Measurements from ENCODE around the gene PDE11A.
A peak's percentile ranks its signal among the peaks of the same experiment; 100 is the strongest.

PDE11A gene

GRCh38 chr2:177735318-177735803 lies 337.2 kb downstream of the PDE11A start:
- TF ChIP-seq, protein P1, sequence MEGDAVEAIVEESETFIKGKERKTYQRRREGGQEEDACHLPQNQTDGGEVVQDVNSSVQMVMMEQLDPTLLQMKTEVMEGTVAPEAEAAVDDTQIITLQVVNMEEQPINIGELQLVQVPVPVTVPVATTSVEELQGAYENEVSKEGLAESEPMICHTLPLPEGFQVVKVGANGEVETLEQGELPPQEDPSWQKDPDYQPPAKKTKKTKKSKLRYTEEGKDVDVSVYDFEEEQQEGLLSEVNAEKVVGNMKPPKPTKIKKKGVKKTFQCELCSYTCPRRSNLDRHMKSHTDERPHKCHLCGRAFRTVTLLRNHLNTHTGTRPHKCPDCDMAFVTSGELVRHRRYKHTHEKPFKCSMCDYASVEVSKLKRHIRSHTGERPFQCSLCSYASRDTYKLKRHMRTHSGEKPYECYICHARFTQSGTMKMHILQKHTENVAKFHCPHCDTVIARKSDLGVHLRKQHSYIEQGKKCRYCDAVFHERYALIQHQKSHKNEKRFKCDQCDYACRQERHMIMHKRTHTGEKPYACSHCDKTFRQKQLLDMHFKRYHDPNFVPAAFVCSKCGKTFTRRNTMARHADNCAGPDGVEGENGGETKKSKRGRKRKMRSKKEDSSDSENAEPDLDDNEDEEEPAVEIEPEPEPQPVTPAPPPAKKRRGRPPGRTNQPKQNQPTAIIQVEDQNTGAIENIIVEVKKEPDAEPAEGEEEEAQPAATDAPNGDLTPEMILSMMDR (conservative IDR thresholded peaks at IDR 0.05; ENCODE audit: control insufficient read depth, insufficient read depth, low read depth, low read length) = peak; percentile 2

DNA sequence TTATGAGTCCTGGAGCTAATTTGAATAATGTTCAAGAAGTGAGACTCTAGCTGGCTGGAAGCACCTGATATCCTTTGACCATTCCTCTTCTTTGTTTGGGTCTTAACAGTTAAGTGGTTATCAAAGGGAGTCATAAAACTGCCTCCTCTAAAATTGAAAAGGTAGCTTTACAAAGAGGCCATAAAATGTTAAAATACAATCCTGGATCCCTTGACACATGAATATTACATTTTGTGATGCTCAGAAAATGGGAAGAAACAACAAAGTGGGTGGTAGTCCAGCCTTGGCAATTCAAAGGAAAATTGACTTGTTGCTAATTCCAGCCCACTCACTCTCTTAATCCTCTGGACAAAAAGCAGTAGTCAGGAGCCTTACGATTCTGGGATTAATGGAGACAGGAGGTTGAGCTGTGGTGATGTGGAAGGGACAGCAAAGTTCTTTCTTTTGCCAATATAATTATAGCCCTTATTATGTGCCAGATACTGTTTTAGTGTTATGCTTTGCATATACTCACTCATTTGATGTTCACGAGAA lies 339.2 kb downstream of the PDE11A start:
- TF ChIP-seq, protein P1 (conservative IDR thresholded peaks at IDR 0.05; ENCODE audit: control insufficient read depth, insufficient read depth, low read depth, low read length) = no peak
- DNase-seq (ENCODE audit: low read depth) = no peak

More at GRCh38 chr2:177735318-177735803, 337.2 kb downstream of the PDE11A start:
- no peak for DNase-seq (ENCODE audit: low read depth)
- H3K4me3 ChIP-seq (ENCODE audit: control insufficient read depth, low read depth, low read length) = no peak overlapping the region

GRCh38 chr2:177731384-177731783 lies 341.2 kb downstream of the PDE11A start:
- TF ChIP-seq, protein P1 (conservative IDR thresholded peaks at IDR 0.05; ENCODE audit: control insufficient read depth, insufficient read depth, low read depth, low read length) = no peak
- no peak for DNase-seq (ENCODE audit: low read depth)
- H3K4me3 ChIP-seq (ENCODE audit: control insufficient read depth, low read depth, low read length) = no peak overlapping the region

More for the DNA sequence above, 339.2 kb downstream of the PDE11A start:
- no peak overlapping the region for H3K4me3 ChIP-seq (ENCODE audit: control insufficient read depth, low read depth, low read length)

DNA sequence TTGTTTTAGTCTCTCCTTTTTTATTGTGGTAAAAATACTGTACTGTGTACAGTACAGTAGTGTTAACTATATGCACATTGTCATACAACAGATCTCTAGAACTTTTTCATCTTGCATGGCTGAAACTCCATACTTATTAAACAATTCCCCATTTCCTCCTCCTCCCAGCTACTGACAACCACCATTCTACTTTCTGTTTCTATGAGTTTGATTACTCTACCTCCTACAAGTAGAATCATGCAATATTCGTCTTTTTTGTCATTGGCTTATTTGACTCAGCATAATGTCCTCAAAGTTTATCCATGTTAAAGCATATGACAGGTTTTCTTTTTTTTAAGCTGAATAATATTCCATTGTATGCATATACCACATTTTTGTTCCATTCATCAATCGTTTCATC lies 341.8 kb downstream of the PDE11A start:
- no peak for DNase-seq (ENCODE audit: low read depth)
- no peak overlapping the region for H3K4me3 ChIP-seq (ENCODE audit: control insufficient read depth, low read depth, low read length)
- TF ChIP-seq, protein P1 (conservative IDR thresholded peaks at IDR 0.05; ENCODE audit: control insufficient read depth, insufficient read depth, low read depth, low read length) = no peak

GRCh38 chr2:177730363-177730762 lies 342.2 kb downstream of the PDE11A start:
- TF ChIP-seq, protein P1 (conservative IDR thresholded peaks at IDR 0.05; ENCODE audit: control insufficient read depth, insufficient read depth, low read depth, low read length) = no peak
- no peak for DNase-seq (ENCODE audit: low read depth)
- H3K4me3 ChIP-seq (ENCODE audit: control insufficient read depth, low read depth, low read length) = no peak overlapping the region

DNA sequence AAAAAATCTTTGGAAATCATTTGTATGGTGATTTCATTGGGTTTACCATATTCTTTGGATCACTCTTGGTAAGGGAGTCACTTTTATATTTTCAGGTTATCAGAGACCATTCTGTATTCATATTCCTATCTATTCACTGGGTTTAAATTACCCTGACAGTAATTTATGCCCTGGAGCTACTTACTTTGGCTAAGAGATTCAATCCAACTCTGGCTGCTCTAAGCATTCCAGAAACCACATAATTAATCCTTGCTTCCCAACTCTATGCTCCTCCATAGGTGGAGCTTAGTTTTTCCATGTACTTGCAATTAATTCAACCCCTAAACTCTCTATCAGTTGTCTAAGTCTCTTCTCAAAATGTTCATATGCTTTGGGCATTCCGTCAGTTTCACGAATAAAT lies 343.7 kb downstream of the PDE11A start:
- no peak for DNase-seq (ENCODE audit: low read depth)
- TF ChIP-seq, protein P1 (conservative IDR thresholded peaks at IDR 0.05; ENCODE audit: control insufficient read depth, insufficient read depth, low read depth, low read length) = no peak
- H3K4me3 ChIP-seq (ENCODE audit: control insufficient read depth, low read depth, low read length) = no peak overlapping the region

GRCh38 chr2:177728399-177728765 lies 344.2 kb downstream of the PDE11A start:
- DNase-seq (ENCODE audit: low read depth) = no peak
- TF ChIP-seq, protein P1 (conservative IDR thresholded peaks at IDR 0.05; ENCODE audit: control insufficient read depth, insufficient read depth, low read depth, low read length) = no peak
- no peak overlapping the region for H3K4me3 ChIP-seq (ENCODE audit: control insufficient read depth, low read depth, low read length)

Data from fibroblast of mammary gland (primary cell).